Activated CD4-positive, alpha-beta memory T cell treated with anti-CD3 and anti-CD28 coated beads, Interleukin-2, amount 10 ng/mL, durations not matched to agents 7 days and 5 days (primary cell): ENCODE results near the gene EPHA7. TPM values are rescaled to one million over a fixed set of nuclear protein-coding genes. Genes with fewer than 3 reads are reported as not detected.

Experiments
- CTCF ChIA-PET: fragments of 350-600 bp; sonication (Branson Sonifier 250); formaldehyde crosslinking; loops from one replicate; lab custom pipeline; 2021; ENCODE audit warnings: antibody characterized with exemption, inconsistent platforms; lab: Charles Lee
- POLR2A ChIA-PET: fragments of 350-600 bp; sonication (Branson Sonifier 250); formaldehyde crosslinking; loops from one replicate; lab custom pipeline; 2021; ENCODE audit warnings: antibody characterized with exemption; lab: Charles Lee
- DNase-seq: peaks from one replicate; pipeline ENCODE4 v3.0.0-alpha.2; 2020
- H3K27ac Mint-ChIP-seq: one replicate; pipeline ENCODE4 v1.8.0; 2021; ENCODE audit warnings: mild to moderate bottlenecking, mixed read lengths
- H3K27me3 Mint-ChIP-seq: one replicate; pipeline ENCODE4 v1.8.0; 2021; ENCODE audit warnings: mixed read lengths
- H3K36me3 Mint-ChIP-seq: one replicate; pipeline ENCODE4 v1.8.0; 2021; ENCODE audit warnings: low read depth, mixed read lengths
- H3K4me1 Mint-ChIP-seq: one replicate; pipeline ENCODE4 v1.8.0; 2021; ENCODE audit warnings: mixed read lengths
- H3K4me3 Mint-ChIP-seq: one replicate; pipeline ENCODE4 v1.8.0; 2021; ENCODE audit warnings: mild to moderate bottlenecking, mixed read lengths
- H3K9me3 Mint-ChIP-seq: one replicate; pipeline ENCODE4 v1.8.0; 2021; ENCODE audit warnings: mixed read lengths
- total RNA-seq, 2 experiments: library from RNA; stranded (reverse); gene quantifications; one replicate each; pipeline ENCODE4 v1.2.3, GENCODE V29; 2021

EPHA7 gene
- total RNA-seq, 2 experiments from 2014 or later = not detected

- no peak overlapping the region for H3K27ac Mint-ChIP-seq
- no peaks in the 10 kb centered on the region for H3K36me3 Mint-ChIP-seq
- no peak overlapping the region for H3K4me3 Mint-ChIP-seq
- H3K4me1 Mint-ChIP-seq = peaks cover 21% of the 10 kb centered on the region
- CTCF ChIA-PET = no interaction called here
- no peak for DNase-seq
- H3K9me3 Mint-ChIP-seq = no peaks in the 10 kb centered on the region
- POLR2A ChIA-PET = no interaction called here
- H3K27me3 Mint-ChIP-seq = peaks cover 50% of the 10 kb centered on the region
These were observed 1.8 kb downstream of the EPHA7 start for GRCh38 chr6:93417421-93418013.

- Mint-ChIP-seq H3K4me3 (no peak overlapping the region), H3K9me3 (no peaks in the 10 kb centered on the region), H3K27ac (no peak overlapping the region), H3K36me3 (no peaks in the 10 kb centered on the region), H3K27me3 (peaks cover 50% of the 10 kb centered on the region), H3K4me1 (peaks cover 21% of the 10 kb centered on the region)
- DNase-seq = no peak
- POLR2A ChIA-PET = no interaction called here
- CTCF ChIA-PET = no interaction called here
These were observed 2.6 kb downstream of the EPHA7 start for GRCh38 chr6:93416571-93417420.

DNA sequence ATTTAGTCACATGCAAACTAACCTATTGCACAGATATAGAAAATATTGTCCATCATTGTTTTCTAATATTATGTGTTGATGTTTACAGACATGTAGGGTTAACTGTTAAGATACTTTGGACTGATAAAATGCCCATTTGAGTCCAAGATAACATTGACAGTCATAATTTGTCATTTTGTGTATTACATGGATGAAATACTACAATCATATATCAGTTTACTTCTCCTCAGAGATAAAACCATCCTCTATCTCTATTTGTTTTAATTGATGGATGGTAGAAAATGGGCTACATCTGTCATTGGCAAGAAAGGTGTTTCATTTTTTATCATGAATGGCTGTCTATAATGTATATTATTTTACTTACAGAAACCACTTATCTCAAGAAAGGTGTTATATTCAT is 6.2 kb downstream of the EPHA7 start:
- ChIA-PET CTCF (no interaction called here), POLR2A (no interaction called here)
- Mint-ChIP-seq H3K4me1 (peaks cover 11% of the 10 kb centered on the region), H3K27me3 (peaks cover 25% of the 10 kb centered on the region), H3K36me3 (no peaks in the 10 kb centered on the region), H3K9me3 (no peaks in the 10 kb centered on the region), H3K27ac (no peak overlapping the region), H3K4me3 (no peak overlapping the region)
- no peak for DNase-seq

DNA sequence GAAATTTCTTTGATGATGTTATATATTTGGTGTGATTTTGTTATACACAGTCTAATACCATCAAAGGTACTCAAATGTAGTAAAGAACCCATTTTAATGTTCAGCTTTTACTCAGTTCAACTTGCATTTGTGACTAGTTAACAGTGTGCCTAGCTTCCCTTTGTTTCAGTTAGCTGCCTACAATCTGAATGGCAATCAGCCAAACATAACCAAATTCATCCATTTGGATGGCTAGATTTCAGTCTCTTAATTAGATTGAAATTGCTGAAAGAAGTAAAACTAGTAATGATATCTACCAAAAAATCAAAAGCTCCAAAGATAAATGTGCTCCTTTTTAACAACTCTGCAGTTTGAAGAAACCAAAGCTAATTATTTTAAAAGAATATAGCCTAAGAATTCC is 6.9 kb downstream of the EPHA7 start:
- DNase-seq = no peak
- no peaks in the 10 kb centered on the region for H3K36me3 Mint-ChIP-seq
- H3K27ac Mint-ChIP-seq = no peak overlapping the region
- H3K9me3 Mint-ChIP-seq = no peaks in the 10 kb centered on the region
- peaks cover 6% of the 10 kb centered on the region for H3K4me1 Mint-ChIP-seq
- peaks cover 19% of the 10 kb centered on the region for H3K27me3 Mint-ChIP-seq
- no peak overlapping the region for H3K4me3 Mint-ChIP-seq
- ChIA-PET POLR2A (no interaction called here), CTCF (no interaction called here)

- CTCF ChIA-PET = no interaction called here
- no peak for DNase-seq
- H3K27ac Mint-ChIP-seq = no peak overlapping the region
- H3K36me3 Mint-ChIP-seq = no peaks in the 10 kb centered on the region
- no peak overlapping the region for H3K4me3 Mint-ChIP-seq
- no peaks in the 10 kb centered on the region for H3K27me3 Mint-ChIP-seq
- no peaks in the 10 kb centered on the region for H3K9me3 Mint-ChIP-seq
- POLR2A ChIA-PET = no interaction called here
- no peaks in the 10 kb centered on the region for H3K4me1 Mint-ChIP-seq
These were observed 12.2 kb downstream of the EPHA7 start for GRCh38 chr6:93407186-93407585.

GRCh38 chr6:93403390-93403789 is 16.0 kb downstream of the EPHA7 start:
- Mint-ChIP-seq H3K9me3 (no peaks in the 10 kb centered on the region), H3K27ac (no peak overlapping the region), H3K4me3 (no peak overlapping the region), H3K36me3 (no peaks in the 10 kb centered on the region), H3K4me1 (no peaks in the 10 kb centered on the region), H3K27me3 (no peaks in the 10 kb centered on the region)
- CTCF ChIA-PET = interaction anchor here (0.7 kb wide), 1 partner anchor 826 kb away, joined by 3 read pairs; no protein-coding TSS in a partner anchor
- DNase-seq = no peak
- POLR2A ChIA-PET = no interaction called here

DNA sequence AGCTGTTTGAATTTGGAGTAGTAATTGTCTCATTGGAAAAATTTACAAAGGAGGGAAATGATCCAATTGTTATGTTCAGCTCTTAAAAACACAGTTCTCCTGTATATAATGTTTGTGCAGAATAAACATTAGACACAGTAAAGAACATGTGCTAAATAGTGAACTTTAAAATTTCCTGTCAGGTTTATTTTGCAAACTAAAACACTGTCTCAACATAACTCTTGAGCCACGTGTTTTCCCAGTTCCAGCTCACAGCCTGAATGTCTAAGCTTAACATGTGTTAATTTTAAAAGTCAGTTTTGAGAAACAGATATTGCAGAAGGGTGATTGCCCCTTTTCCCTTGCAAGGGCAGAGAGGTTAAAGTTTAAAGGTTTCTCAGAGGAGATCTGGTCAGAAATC is 20.6 kb downstream of the EPHA7 start:
- H3K27me3 Mint-ChIP-seq = no peaks in the 10 kb centered on the region
- no peaks in the 10 kb centered on the region for H3K4me1 Mint-ChIP-seq
- peaks cover 2% of the 10 kb centered on the region for H3K9me3 Mint-ChIP-seq
- no peak overlapping the region for H3K4me3 Mint-ChIP-seq
- H3K27ac Mint-ChIP-seq = no peak overlapping the region
- ChIA-PET CTCF (no interaction called here), POLR2A (no interaction called here)
- H3K36me3 Mint-ChIP-seq = no peaks in the 10 kb centered on the region
- DNase-seq = no peak

GRCh38 chr6:93394471-93394870 is 24.9 kb downstream of the EPHA7 start:
- no peak overlapping the region for H3K4me3 Mint-ChIP-seq
- no peaks in the 10 kb centered on the region for H3K4me1 Mint-ChIP-seq

DNA sequence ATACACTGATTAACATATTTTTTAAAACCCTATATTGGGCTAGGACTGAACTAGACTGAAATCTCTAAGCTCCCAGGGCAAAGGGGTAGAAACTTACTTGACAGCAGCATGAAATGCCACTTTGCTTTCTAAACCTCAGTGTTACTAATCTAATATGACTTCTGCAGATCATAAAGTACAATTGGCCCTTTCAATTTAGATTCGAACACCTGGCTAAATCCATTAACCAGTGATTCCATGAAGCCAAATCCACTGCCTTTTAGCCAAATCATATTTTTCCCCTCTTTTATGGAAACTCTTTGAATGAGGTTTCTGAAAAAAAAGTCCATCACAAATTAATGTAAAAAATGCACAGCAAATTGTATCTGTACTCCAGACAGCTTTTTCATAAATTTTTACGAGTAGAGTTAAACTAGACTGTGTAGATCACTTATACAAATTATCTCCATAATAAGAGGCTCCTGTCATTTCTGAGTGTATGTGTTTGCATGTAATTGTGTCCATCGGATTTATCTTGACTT is 25.7 kb downstream of the EPHA7 start:
- Mint-ChIP-seq H3K4me1 (no peaks in the 10 kb centered on the region), H3K36me3 (no peaks in the 10 kb centered on the region), H3K9me3 (peaks cover 2% of the 10 kb centered on the region), H3K27ac (no peak overlapping the region), H3K4me3 (no peak overlapping the region), H3K27me3 (no peaks in the 10 kb centered on the region)
- ChIA-PET CTCF (no interaction called here), POLR2A (no interaction called here)
- no peak for DNase-seq

More at GRCh38 chr6:93394471-93394870, 24.9 kb downstream of the EPHA7 start:
- DNase-seq = no peak
- Mint-ChIP-seq H3K27me3 (no peaks in the 10 kb centered on the region), H3K9me3 (peaks cover 2% of the 10 kb centered on the region), H3K27ac (no peak overlapping the region), H3K36me3 (no peaks in the 10 kb centered on the region)
- ChIA-PET CTCF (no interaction called here), POLR2A (no interaction called here)

DNA sequence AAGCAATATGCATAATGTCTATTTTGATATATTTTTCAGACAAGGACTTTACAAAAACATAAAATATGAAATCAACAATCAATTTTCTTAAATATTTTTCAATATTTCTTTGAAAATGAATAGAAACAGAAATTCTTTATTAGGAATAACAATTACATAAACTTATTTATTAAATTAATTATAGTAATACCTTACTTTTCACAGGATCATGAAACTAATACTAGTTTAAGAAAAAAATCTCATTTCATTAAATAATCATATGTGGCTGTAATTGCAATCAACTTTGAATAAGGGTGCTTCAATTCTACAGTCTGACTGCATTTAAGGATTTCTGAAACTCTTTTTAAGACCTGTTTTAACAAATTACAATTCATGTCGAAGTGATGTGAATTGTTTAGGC is 26.6 kb downstream of the EPHA7 start:
- Mint-ChIP-seq H3K27me3 (no peaks in the 10 kb centered on the region), H3K4me1 (no peaks in the 10 kb centered on the region), H3K9me3 (peaks cover 5% of the 10 kb centered on the region), H3K27ac (no peak overlapping the region), H3K4me3 (no peak overlapping the region), H3K36me3 (no peaks in the 10 kb centered on the region)
- ChIA-PET CTCF (no interaction called here), POLR2A (no interaction called here)
- DNase-seq = no peak

DNA sequence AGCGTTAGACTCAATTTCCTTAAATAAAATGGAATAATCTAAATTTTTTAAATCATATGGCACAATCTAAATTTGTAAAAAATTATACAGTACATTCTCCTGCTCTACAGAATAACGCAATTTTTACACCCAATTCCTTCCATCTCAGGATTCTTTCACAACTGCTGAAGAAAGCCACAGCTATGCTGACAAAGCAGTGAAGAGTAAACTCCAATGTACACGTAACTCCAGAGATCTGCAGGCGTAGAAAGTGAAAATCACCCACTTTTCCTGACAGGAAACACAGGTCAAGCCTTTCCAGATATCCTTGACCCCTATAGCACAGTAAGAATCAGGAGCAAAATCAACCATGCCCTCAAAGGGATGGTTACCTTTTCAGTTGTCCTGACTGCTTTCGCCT is 27.4 kb downstream of the EPHA7 start:
- no peaks in the 10 kb centered on the region for H3K27me3 Mint-ChIP-seq
- ChIA-PET POLR2A (no interaction called here), CTCF (no interaction called here)
- no peaks in the 10 kb centered on the region for H3K36me3 Mint-ChIP-seq
- no peak overlapping the region for H3K27ac Mint-ChIP-seq
- no peak for DNase-seq
- H3K4me1 Mint-ChIP-seq = no peaks in the 10 kb centered on the region
- H3K9me3 Mint-ChIP-seq = peaks cover 7% of the 10 kb centered on the region
- H3K4me3 Mint-ChIP-seq = no peak overlapping the region

GRCh38 chr6:93389192-93389591 is 30.2 kb downstream of the EPHA7 start:
- Mint-ChIP-seq H3K9me3 (peaks cover 5% of the 10 kb centered on the region), H3K27ac (no peak overlapping the region), H3K4me1 (no peaks in the 10 kb centered on the region), H3K4me3 (no peak overlapping the region), H3K36me3 (no peaks in the 10 kb centered on the region), H3K27me3 (no peaks in the 10 kb centered on the region)
- no peak for DNase-seq
- POLR2A ChIA-PET = no interaction called here
- CTCF ChIA-PET = no interaction called here

DNA sequence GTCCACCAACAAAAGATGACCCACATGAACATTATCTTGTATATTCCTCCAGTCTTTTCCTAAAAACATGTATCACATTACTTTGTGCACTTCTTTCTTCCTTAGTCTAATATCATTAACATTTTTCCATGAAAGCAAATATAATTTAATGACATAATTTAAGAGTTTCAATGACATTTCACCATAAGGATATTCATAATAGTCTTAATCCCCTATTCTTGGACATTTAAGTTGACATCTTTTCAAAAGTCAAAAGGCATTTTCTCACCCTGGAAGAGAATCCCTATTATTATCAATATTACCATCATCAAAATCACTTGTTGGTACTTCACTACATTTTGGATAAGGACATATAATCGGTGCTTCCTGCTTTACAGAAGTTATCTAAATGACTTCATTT is 31.3 kb downstream of the EPHA7 start:
- H3K9me3 Mint-ChIP-seq = peaks cover 5% of the 10 kb centered on the region
- H3K4me1 Mint-ChIP-seq = no peaks in the 10 kb centered on the region
- no peak overlapping the region for H3K4me3 Mint-ChIP-seq
- no peak for DNase-seq
- ChIA-PET POLR2A (no interaction called here), CTCF (no interaction called here)
- no peak overlapping the region for H3K27ac Mint-ChIP-seq
- H3K27me3 Mint-ChIP-seq = no peaks in the 10 kb centered on the region
- no peaks in the 10 kb centered on the region for H3K36me3 Mint-ChIP-seq
